Endothelial cell of umbilical vein (primary cell): ENCODE measurements around the gene CLEC20A. TPM values are rescaled to one million over a fixed set of nuclear protein-coding genes. Genes with fewer than 3 reads are reported as not detected.

ENCODE experiments used
- BruUV-seq: library from RNA; stranded (reverse); fragments of 400-500 nt; replicated peaks from 2 replicates; lab custom pipeline; 2021; lab: Mats Ljungman, UMichigan
- CTCF ChIA-PET: fragments of 300-600, 350-600 bp; sonication (Branson Sonifier 250); formaldehyde crosslinking; loops from one replicate; lab custom pipeline; 2021; ENCODE audit warnings: antibody characterized with exemption, inconsistent platforms; lab: Charles Lee
- POLR2A ChIA-PET: fragments of 300-600, 350-600 bp; sonication (Branson Sonifier 250); formaldehyde crosslinking; loops from one replicate; lab custom pipeline; 2021; ENCODE audit warnings: antibody characterized with exemption, inconsistent platforms; lab: Charles Lee
- DNase-seq: peaks from one replicate; pipeline ENCODE4 v3.0.0-alpha.2; 2011; ENCODE audit warnings: low read depth, low spot score
- FAIRE-seq: peaks from 2 replicates; lab custom pipeline; 2011; peaks lifted over from hg19 to GRCh38; lab: Jason Lieb, UNC
- H2AFZ ChIP-seq: 2 replicates; pipeline ENCODE4 v1.6.0; 2012; ENCODE audit warnings: low read depth, low read length, control low read depth, inconsistent platforms
- H3K27ac ChIP-seq: 2 replicates; pipeline ENCODE4 v1.5.1; 2011; ENCODE audit warnings: low read depth, mild to moderate bottlenecking, control low read depth, low read length, moderate library complexity; ENCODE audit not compliant: insufficient read depth
- H3K27me3 ChIP-seq, 2 experiments: 2 replicates each; pipeline versions ENCODE4 v1.6.0 to v1.6.1; 2011; ENCODE audit warnings: low read length in 2 of 2, mixed read lengths in 1 of 2; ENCODE audit not compliant: control insufficient read depth in 2 of 2, insufficient read depth in 2 of 2
- H3K36me3 ChIP-seq, 2 experiments: 2 replicates in 1 of 2; 3 replicates in 1 of 2; pipeline ENCODE4 v1.5.1; 2011; ENCODE audit warnings: low read length in 2 of 2, mild to moderate bottlenecking in 1 of 2, moderate library complexity in 1 of 2; ENCODE audit not compliant: control insufficient read depth in 2 of 2, insufficient read depth in 2 of 2; ENCODE audit errors: extremely low read depth in 1 of 2
- H3K4me1 ChIP-seq: 3 replicates; pipeline ENCODE4 v1.5.1; 2011; ENCODE audit warnings: mild to moderate bottlenecking, low read length; ENCODE audit not compliant: control insufficient read depth, insufficient read depth; ENCODE audit errors: extremely low read depth
- H3K4me2 ChIP-seq: 2 replicates; pipeline ENCODE4 v1.6.1; 2011; ENCODE audit warnings: low read length, control low read depth, mixed read lengths; ENCODE audit not compliant: insufficient read depth
- H3K4me3 ChIP-seq, 3 experiments: fragments of 200-600 bp in 1 of 3; sonication (generic), shearing (Covaris generic) in 1 of 3; replicated peaks in 1 of 3; 2 replicates each; pipeline ENCODE4 v1.5.1; 2011 to 2016; ENCODE audit warnings: control low read depth in 3 of 3, low read length in 3 of 3, mild to moderate bottlenecking in 2 of 3, inconsistent platforms in 1 of 3, low read depth in 1 of 3, moderate library complexity in 1 of 3; ENCODE audit not compliant: insufficient read depth in 1 of 3
- H3K79me2 ChIP-seq: 2 replicates; pipeline ENCODE4 v1.6.0; 2012; ENCODE audit warnings: low read length, inconsistent platforms; ENCODE audit not compliant: control insufficient read depth, insufficient read depth
- H3K9ac ChIP-seq: replicated peaks from 2 replicates; pipeline ENCODE3; 2011; ENCODE audit warnings: low read length, control low read depth; ENCODE audit not compliant: insufficient read depth; ENCODE audit errors: extremely low read depth
- H3K9me1 ChIP-seq: replicated peaks from 3 replicates; pipeline ENCODE4 v1.6.0; 2011; ENCODE audit warnings: mild to moderate bottlenecking, low read length; ENCODE audit not compliant: control insufficient read depth, insufficient read depth; ENCODE audit errors: extremely low read depth
- H3K9me3 ChIP-seq: replicated peaks from 2 replicates; pipeline ENCODE4 v1.5.1; 2012; ENCODE audit warnings: low read length, inconsistent platforms; ENCODE audit not compliant: control insufficient read depth, insufficient read depth
- H4K20me1 ChIP-seq: replicated peaks from 2 replicates; pipeline ENCODE3; 2011; ENCODE audit warnings: mild to moderate bottlenecking, low read length; ENCODE audit not compliant: control insufficient read depth, insufficient read depth; ENCODE audit errors: extremely low read depth
- EZH2 ChIP-seq: IDR thresholded peaks from 2 replicates; pipeline ENCODE4 v1.6.1; 2012; ENCODE audit warnings: borderline replicate concordance, low read depth, mild to moderate bottlenecking, moderate library complexity, low read length, inconsistent platforms; ENCODE audit not compliant: severe bottlenecking
- FOS ChIP-seq: IDR thresholded peaks from 2 replicates; pipeline ENCODE4 v1.6.1; 2011; ENCODE audit warnings: mild to moderate bottlenecking, low read length, moderate library complexity, borderline replicate concordance; ENCODE audit not compliant: insufficient read depth
- GATA2 ChIP-seq: IDR thresholded peaks from 2 replicates; pipeline ENCODE4 v1.7.0; 2011; ENCODE audit warnings: low read depth, mild to moderate bottlenecking, moderate library complexity, mixed read lengths, low read length; ENCODE audit not compliant: insufficient read length, insufficient read depth
- JUN ChIP-seq: IDR thresholded peaks from 2 replicates; pipeline ENCODE4 v1.6.1; 2011; ENCODE audit warnings: borderline replicate concordance, low read depth; ENCODE audit not compliant: insufficient read length, insufficient read depth
- MYC ChIP-seq: IDR thresholded peaks from one replicate; pipeline ENCODE4 v1.6.1; 2011; ENCODE audit warnings: mild to moderate bottlenecking, low read depth, low read length
- POLR2A ChIP-seq: IDR thresholded peaks from 2 replicates; pipeline ENCODE4 v1.6.1; 2012; ENCODE audit warnings: low read depth, mild to moderate bottlenecking, control low read depth, low read length
- POLR2AphosphoS5 ChIP-seq: IDR thresholded peaks from 2 replicates; pipeline ENCODE4 v1.6.1; 2012; ENCODE audit warnings: low read depth, mild to moderate bottlenecking, control low read depth, low read length, moderate library complexity; ENCODE audit not compliant: insufficient read depth
- dilution Hi-C: fragments of 300-500 bp; cut with MboI; formaldehyde crosslinking; loops from one replicate; pipeline ENCODE4 v1.15.0; 2019; ENCODE audit warnings: low sequenced_read_pairs; ENCODE audit not compliant: extremely low pct_ligation_motif_present
- intact Hi-C: fragments of 100-400 bp; cut with micrococcal nuclease; formaldehyde crosslinking; loops from one replicate; pipeline ENCODE4 v1.10.0; 2022
- polyA plus RNA-seq, 4 experiments: library from polyadenylated mRNA; depleted of rRNA in 3 of 4; stranded (reverse) in 3 of 4; unstranded in 1 of 4; fragments of >200 nt; gene quantifications; 2 replicates each; pipeline versions ENCODE4 v1.2.1 to v1.2.3, GENCODE V29; 2011 to 2012; ENCODE audit warnings: missing spikeins in 1 of 4
- total RNA-seq: library from RNA; stranded (reverse); gene quantifications from 2 replicates; pipeline ENCODE4 v1.2.3, GENCODE V29; 2021
- TF ChIP-seq, protein P1 (sequence below): IDR thresholded peaks from 2 replicates; pipeline ENCODE4 v1.6.1; 2011; ENCODE audit not compliant: insufficient read depth, insufficient read length
- TF ChIP-seq, protein P2 (sequence below), 2 donors: IDR thresholded peaks; 1 replicate in 1 of 2; 2 replicates in 1 of 2; pipeline ENCODE4 v1.5.1; 2011; ENCODE audit warnings: low read length in 2 of 2, mild to moderate bottlenecking in 2 of 2, moderate library complexity in 2 of 2, control low read depth in 1 of 2, inconsistent platforms in 1 of 2, low read depth in 1 of 2; ENCODE audit not compliant: insufficient read depth in 1 of 2; ENCODE audit errors: extremely low read depth in 1 of 2

Gene CLEC20A
- total and polyA plus RNA-seq, 2 donors (not counting 3 experiments of a cell fraction or from before 2014, with no cell fraction given) = not detected

DNA sequence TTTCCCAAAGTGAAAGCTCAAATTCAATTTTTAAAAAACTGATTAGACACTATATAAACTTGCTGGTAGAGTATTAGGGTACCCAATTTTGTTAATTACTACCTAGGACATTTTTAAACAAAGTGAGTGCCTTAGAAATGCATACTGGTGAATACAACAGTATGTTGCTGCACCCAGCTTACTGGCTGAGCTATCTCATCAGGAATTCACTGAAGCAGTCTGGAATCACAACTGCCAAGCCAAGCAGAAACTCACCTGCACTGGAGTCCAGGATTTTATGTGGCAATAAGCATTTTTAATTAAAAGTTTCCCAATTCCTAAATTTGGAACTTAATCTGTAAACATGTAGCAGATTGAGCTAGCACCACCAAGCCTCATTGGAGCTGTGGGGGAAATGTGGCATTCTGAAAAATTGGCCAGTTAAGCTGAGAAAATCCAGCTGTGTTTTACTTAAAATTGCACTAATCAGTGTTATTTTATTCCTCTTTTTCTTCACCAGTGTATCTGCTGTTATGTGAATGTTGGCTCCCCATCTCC, 61.8 kb downstream of the CLEC20A start:
- Histone ChIP-seq H3K4me3 (no peak overlapping the region), H3K4me2 (no peak overlapping the region), H3K4me1 (no peaks in the 10 kb centered on the region), H4K20me1 (no peaks in the 10 kb centered on the region), H3K9ac (no peak overlapping the region), H3K27me3 (no peaks in the 10 kb centered on the region), H3K27ac (no peak overlapping the region), H3K79me2 (no peaks in the 10 kb centered on the region), H3K36me3 (no peaks in the 10 kb centered on the region), H3K9me1 (no peaks in the 10 kb centered on the region), H2AFZ (no peak overlapping the region), H3K9me3 (no peaks in the 10 kb centered on the region)
- ChIA-PET CTCF (interaction anchor here (0.9 to 1.8 kb wide), 6 partner anchors 9 to 135 kb away, joined by 3 to 10 read pairs (median 4); no protein-coding TSS in a partner anchor), POLR2A (no interaction called here)
- TF ChIP-seq GATA2 (no peak), POLR2AphosphoS5 (no peak), MYC (no peak), JUN (no peak), FOS (no peak), EZH2 (no peak), POLR2A (no peak)
- TF ChIP-seq, protein P1, sequence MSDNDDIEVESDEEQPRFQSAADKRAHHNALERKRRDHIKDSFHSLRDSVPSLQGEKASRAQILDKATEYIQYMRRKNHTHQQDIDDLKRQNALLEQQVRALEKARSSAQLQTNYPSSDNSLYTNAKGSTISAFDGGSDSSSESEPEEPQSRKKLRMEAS = no peak
- TF ChIP-seq, protein P2, sequence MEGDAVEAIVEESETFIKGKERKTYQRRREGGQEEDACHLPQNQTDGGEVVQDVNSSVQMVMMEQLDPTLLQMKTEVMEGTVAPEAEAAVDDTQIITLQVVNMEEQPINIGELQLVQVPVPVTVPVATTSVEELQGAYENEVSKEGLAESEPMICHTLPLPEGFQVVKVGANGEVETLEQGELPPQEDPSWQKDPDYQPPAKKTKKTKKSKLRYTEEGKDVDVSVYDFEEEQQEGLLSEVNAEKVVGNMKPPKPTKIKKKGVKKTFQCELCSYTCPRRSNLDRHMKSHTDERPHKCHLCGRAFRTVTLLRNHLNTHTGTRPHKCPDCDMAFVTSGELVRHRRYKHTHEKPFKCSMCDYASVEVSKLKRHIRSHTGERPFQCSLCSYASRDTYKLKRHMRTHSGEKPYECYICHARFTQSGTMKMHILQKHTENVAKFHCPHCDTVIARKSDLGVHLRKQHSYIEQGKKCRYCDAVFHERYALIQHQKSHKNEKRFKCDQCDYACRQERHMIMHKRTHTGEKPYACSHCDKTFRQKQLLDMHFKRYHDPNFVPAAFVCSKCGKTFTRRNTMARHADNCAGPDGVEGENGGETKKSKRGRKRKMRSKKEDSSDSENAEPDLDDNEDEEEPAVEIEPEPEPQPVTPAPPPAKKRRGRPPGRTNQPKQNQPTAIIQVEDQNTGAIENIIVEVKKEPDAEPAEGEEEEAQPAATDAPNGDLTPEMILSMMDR (IDR thresholded peaks at IDR 0.05; ENCODE audit: extremely low read depth in 1 of 2, insufficient read depth in 1 of 2, low read depth in 1 of 2, low read length in 2 of 2) = no peak
- dilution Hi-C loops = no loop called here
- no peak for FAIRE-seq
- DNase-seq = no peak
- intact Hi-C loops = loop anchor here (2.0 kb wide), 1 partner anchor 14 kb away; no protein-coding TSS in a partner anchor
- BruUV-seq = no TSS peak
